ENCODE results near the gene FAM53B. TPM values are rescaled to one million over a fixed set of nuclear protein-coding genes. Genes with fewer than 3 reads are reported as not detected.

FAM53B gene, protein sequence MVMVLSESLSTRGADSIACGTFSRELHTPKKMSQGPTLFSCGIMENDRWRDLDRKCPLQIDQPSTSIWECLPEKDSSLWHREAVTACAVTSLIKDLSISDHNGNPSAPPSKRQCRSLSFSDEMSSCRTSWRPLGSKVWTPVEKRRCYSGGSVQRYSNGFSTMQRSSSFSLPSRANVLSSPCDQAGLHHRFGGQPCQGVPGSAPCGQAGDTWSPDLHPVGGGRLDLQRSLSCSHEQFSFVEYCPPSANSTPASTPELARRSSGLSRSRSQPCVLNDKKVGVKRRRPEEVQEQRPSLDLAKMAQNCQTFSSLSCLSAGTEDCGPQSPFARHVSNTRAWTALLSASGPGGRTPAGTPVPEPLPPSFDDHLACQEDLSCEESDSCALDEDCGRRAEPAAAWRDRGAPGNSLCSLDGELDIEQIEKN
- total RNA-seq (2021), result 18.3 and 19.8 TPM in 2 replicates
- Bru-seq, nascent RNA, result percentile 62 among the genes with signal in this experiment
- percentile 88 among the genes with signal in this experiment for BruChase-seq, experiment 1, labeled RNA remaining after a 2-hour chase
- percentile 88 among the genes with signal in this experiment for BruChase-seq, experiment 2, labeled RNA remaining after a 6-hour chase
- long read RNA-seq, partial matches to known transcripts, result 0 of 6 reads
- long read RNA-seq, other reads (novel, unspliced or antisense), result 6 of 6 reads

DNA sequence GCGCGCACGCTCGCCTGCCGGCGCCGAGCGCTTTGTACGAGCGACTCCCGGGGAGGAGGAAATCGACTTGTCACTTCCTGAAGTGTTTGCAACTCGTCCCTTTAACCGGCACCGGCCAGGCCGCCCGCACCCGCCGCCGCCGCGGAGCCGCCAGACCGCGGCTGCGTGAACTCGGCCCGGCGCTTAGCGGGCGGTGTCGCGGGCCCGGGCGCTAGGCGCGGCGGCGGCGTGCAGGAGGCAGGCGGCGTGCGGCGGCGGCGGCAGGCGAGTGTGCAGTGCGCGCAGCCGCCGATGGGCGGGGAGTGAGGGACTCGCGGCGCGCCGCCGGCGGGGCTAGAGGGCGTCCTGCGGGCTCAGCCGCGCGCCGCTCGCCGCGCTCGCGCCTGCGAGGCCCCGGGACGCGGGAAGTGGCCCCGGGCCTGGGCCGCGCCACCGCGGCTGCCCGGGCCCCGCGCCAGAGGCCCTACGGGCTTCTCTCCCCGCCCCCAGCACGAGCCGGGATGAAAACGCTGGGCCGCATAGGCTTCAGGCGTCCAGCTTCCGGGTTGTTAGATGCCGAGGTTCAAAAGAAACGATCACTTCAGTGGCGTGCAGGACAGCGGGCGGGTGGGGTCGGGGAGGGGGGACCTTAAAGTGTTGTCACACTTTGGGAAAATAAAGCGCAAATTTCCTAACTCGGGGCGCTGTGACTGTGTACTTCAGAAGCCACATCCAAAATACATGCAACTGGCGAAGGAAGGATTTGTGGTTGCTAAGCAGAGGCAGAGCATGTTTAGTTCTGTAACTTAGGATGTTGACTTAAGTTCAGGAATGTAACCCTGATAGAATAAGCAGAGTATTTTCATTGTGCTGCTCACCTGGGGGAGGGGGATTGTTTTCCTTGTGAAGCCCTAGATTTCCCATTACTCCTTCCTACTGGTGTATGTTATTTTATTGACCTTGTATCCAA, at the start of gene FAM53B:
TSS of gene FAM53B (minus strand) at position 277 of the 949 bp plus-strand sequence. CDS start 37,665 bp downstream, outside the sequence.
- Histone ChIP-seq H3K4me3 (ENCODE audit: low read depth, low read length, poor library complexity, severe bottlenecking) (peak within 1 kb of the TSS; percentile 83), H3K27ac (ENCODE audit: low read depth, low read length, poor library complexity, severe bottlenecking) (peak within 1 kb of the TSS; percentile 83), H3K9me3 (ENCODE audit: low read depth, low read length, poor library complexity, severe bottlenecking) (no peaks in the 10 kb centered on the region), H3K27me3 (replicated peaks; ENCODE audit: insufficient read depth, low read depth, low read length, poor library complexity) (no peaks in the 10 kb centered on the region), H3K36me3 (ENCODE audit: insufficient read depth, low read length, poor library complexity, severe bottlenecking) (peaks cover 5% of the 10 kb centered on the region), H3K4me1 (ENCODE audit: insufficient read depth, low read length, poor library complexity, severe bottlenecking) (peaks cover 28% of the 10 kb centered on the region)
- CTCF ChIA-PET, result interaction anchor here (0.6 to 1.3 kb wide), 2 partner anchors 213 to 214 kb away, joined by 3 to 4 read pairs; no protein-coding TSS in a partner anchor
- BruUV-seq (replicated peaks), result no TSS peak
- DNase-seq (ENCODE audit: low spot score), result peak; percentile 93
- POLR2A ChIA-PET (ENCODE audit: low non-redundant PET), result no interaction called here
- intact Hi-C loops (cut with micrococcal nuclease; ENCODE audit: unreplicated experiment), result loop anchor here (5.0 kb wide), 1 partner anchor 112 kb away; no protein-coding TSS in a partner anchor
- TF ChIP-seq, protein P1, sequence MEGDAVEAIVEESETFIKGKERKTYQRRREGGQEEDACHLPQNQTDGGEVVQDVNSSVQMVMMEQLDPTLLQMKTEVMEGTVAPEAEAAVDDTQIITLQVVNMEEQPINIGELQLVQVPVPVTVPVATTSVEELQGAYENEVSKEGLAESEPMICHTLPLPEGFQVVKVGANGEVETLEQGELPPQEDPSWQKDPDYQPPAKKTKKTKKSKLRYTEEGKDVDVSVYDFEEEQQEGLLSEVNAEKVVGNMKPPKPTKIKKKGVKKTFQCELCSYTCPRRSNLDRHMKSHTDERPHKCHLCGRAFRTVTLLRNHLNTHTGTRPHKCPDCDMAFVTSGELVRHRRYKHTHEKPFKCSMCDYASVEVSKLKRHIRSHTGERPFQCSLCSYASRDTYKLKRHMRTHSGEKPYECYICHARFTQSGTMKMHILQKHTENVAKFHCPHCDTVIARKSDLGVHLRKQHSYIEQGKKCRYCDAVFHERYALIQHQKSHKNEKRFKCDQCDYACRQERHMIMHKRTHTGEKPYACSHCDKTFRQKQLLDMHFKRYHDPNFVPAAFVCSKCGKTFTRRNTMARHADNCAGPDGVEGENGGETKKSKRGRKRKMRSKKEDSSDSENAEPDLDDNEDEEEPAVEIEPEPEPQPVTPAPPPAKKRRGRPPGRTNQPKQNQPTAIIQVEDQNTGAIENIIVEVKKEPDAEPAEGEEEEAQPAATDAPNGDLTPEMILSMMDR (conservative IDR thresholded peaks at IDR 0.05; ENCODE audit: low read depth, low read length), result no peak
- TF ChIP-seq EZH2 (IDR thresholded peaks at IDR 0.05; ENCODE audit: borderline replicate concordance, low read depth, low read length, poor library complexity, severe bottlenecking), result no peak

DNA sequence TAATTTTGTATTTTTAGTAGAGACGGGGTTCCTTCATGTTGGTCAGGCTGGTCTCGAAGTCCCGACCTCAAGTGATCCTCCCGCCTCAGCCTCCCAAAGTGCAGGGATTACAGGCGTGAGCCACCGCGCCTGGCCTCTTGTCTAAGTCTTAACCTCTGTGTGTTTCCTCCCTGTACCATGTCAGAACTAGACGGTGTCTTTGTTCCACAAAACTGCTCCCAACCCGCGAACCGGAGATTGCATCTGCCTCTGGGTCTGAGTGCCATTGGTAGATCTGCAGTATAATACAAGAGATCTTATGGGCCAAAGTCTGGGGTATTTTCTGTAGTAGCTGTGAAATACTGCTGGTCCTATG, 48.8 kb upstream of the FAM53B start:
- H3K27ac ChIP-seq (ENCODE audit: low read depth, low read length, poor library complexity, severe bottlenecking), result no peak overlapping the region
- BruUV-seq (replicated peaks), result no TSS peak
- no peaks in the 10 kb centered on the region for H3K4me1 ChIP-seq (ENCODE audit: insufficient read depth, low read length, poor library complexity, severe bottlenecking)
- POLR2A ChIA-PET (ENCODE audit: low non-redundant PET), result no interaction called here
- no peaks in the 10 kb centered on the region for H3K27me3 ChIP-seq (replicated peaks; ENCODE audit: insufficient read depth, low read depth, low read length, poor library complexity)
- H3K4me3 ChIP-seq (ENCODE audit: low read depth, low read length, poor library complexity, severe bottlenecking), result peak overlapping the region; percentile 79
- H3K36me3 ChIP-seq (ENCODE audit: insufficient read depth, low read length, poor library complexity, severe bottlenecking), result peaks cover 12% of the 10 kb centered on the region
- H3K9me3 ChIP-seq (ENCODE audit: low read depth, low read length, poor library complexity, severe bottlenecking), result no peaks in the 10 kb centered on the region
- intact Hi-C loops (cut with micrococcal nuclease; ENCODE audit: unreplicated experiment), result no loop called here
- CTCF ChIA-PET, result no interaction called here
- TF ChIP-seq, protein P1 (conservative IDR thresholded peaks at IDR 0.05; ENCODE audit: low read depth, low read length), result no peak
- TF ChIP-seq EZH2 (IDR thresholded peaks at IDR 0.05; ENCODE audit: borderline replicate concordance, low read depth, low read length, poor library complexity, severe bottlenecking), result no peak
- DNase-seq (ENCODE audit: low spot score), result no peak

Data from A673 (cell line).